ENCODE data around the gene ACOX2.

Gene ACOX2

GRCh38 chr3:58471025-58471887, 65.7 kb downstream of the ACOX2 start:
- DNase-seq = peak; percentile 2

GRCh38 chr3:58470363-58471024, 66.5 kb downstream of the ACOX2 start:
- no peak for DNase-seq

GRCh38 chr3:58469096-58469495, 67.9 kb downstream of the ACOX2 start:
- DNase-seq = no peak

GRCh38 chr3:58466899-58467563, 70.0 kb downstream of the ACOX2 start:
- no peak for DNase-seq

- DNase-seq = no peak
Measured at GRCh38 chr3:58464866-58465265, 72.1 kb downstream of the ACOX2 start.

GRCh38 chr3:58463942-58464271, 73.1 kb downstream of the ACOX2 start:
- DNase-seq = no peak

GRCh38 chr3:58463181-58463941, 73.6 kb downstream of the ACOX2 start:
- peak; percentile 10 for DNase-seq

- no peak for DNase-seq
Measured at GRCh38 chr3:58462829-58463180, 74.2 kb downstream of the ACOX2 start.

GRCh38 chr3:58459160-58459559, 77.8 kb downstream of the ACOX2 start:
- no peak for DNase-seq
